OCI-LY7 (cell line): Measurements from ENCODE around the gene UBE2J2. TPM values are rescaled to one million over a fixed set of nuclear protein-coding genes. Genes with fewer than 3 reads are reported as not detected.

Experiments used
- BruUV-seq: library from RNA; stranded (reverse); fragments of 400-500 nt; replicated peaks from 2 replicates; lab custom pipeline; 2021; lab: Mats Ljungman, UMichigan
- CTCF ChIA-PET: fragments of 300-600 bp; sonication (Branson Sonifier 250); formaldehyde crosslinking; loops from one replicate; lab custom pipeline; 2022; ENCODE audit warnings: antibody characterized with exemption; ENCODE audit not compliant: unreplicated experiment; lab: Charles Lee
- POLR2A ChIA-PET: fragments of 300-600 bp; sonication (Branson Sonifier 250); formaldehyde crosslinking; loops from one replicate; lab custom pipeline; 2022; ENCODE audit warnings: antibody characterized with exemption; lab: Charles Lee
- DNase-seq: peaks from one replicate; pipeline ENCODE4 v3.0.0-alpha.2; 2015; ENCODE audit warnings: low spot score
- H2AFZ ChIP-seq: fragments of 200-600 bp; sonication (generic), shearing (Covaris generic); 2 replicates; pipeline ENCODE4 v1.6.1; 2014; ENCODE audit warnings: mild to moderate bottlenecking, antibody characterized with exemption, low read length, moderate library complexity
- H3K27ac ChIP-seq: fragments of 200-600 bp; sonication (generic); 2 replicates; pipeline ENCODE4 v1.5.1; 2014; ENCODE audit warnings: mixed run types, low read depth, mild to moderate bottlenecking, moderate library complexity, low read length, inconsistent platforms; ENCODE audit not compliant: poor library complexity, severe bottlenecking
- H3K36me3 ChIP-seq: fragments of 200-600 bp; sonication (generic); 2 replicates; pipeline ENCODE4 v1.6.1; 2014; ENCODE audit warnings: mild to moderate bottlenecking, antibody characterized with exemption, low read length, moderate library complexity, mixed read lengths; ENCODE audit not compliant: insufficient read depth
- H3K4me1 ChIP-seq: fragments of 200-600 bp; sonication (generic); 2 replicates; pipeline ENCODE4 v1.5.1; 2014; ENCODE audit warnings: mild to moderate bottlenecking, low read length; ENCODE audit not compliant: insufficient read depth, poor library complexity, severe bottlenecking
- H3K4me2 ChIP-seq: fragments of 200-600 bp; sonication (generic); 2 replicates; pipeline ENCODE4 v1.6.1; 2014; ENCODE audit warnings: mild to moderate bottlenecking, low read length
- H3K4me3 ChIP-seq: fragments of 200-600 bp; sonication (generic); 2 replicates; pipeline ENCODE4 v1.5.1; 2014; ENCODE audit warnings: mild to moderate bottlenecking, low read depth, low read length; ENCODE audit not compliant: poor library complexity, severe bottlenecking
- H3K79me2 ChIP-seq: fragments of 200-600 bp; sonication (generic); 2 replicates; pipeline ENCODE4 v1.6.1; 2016; ENCODE audit warnings: low read depth, mild to moderate bottlenecking, low read length, moderate library complexity, mixed read lengths; ENCODE audit not compliant: insufficient read depth
- H3K9me2 ChIP-seq: fragments of 200-600 bp; sonication (generic); 2 replicates; pipeline ENCODE4 v1.6.1; 2016; ENCODE audit warnings: mild to moderate bottlenecking, low read length, mixed read lengths; ENCODE audit not compliant: insufficient read depth
- H3K9me3 ChIP-seq: fragments of 200-600 bp; sonication (generic); 2 replicates; pipeline ENCODE4 v1.6.1; 2014; ENCODE audit warnings: mild to moderate bottlenecking, mixed run types, low read length, mixed read lengths
- H4K20me1 ChIP-seq: fragments of 200-600 bp; sonication (generic); 2 replicates; pipeline ENCODE4 v1.6.1; 2014; ENCODE audit warnings: mild to moderate bottlenecking, antibody characterized with exemption, low read length, moderate library complexity, mixed read lengths; ENCODE audit not compliant: insufficient read depth
- EZH2phosphoT487 ChIP-seq: fragments of 200-600 bp; sonication (generic); IDR thresholded peaks from 2 replicates; pipeline ENCODE4 v1.6.1; 2018; ENCODE audit warnings: low read depth, borderline replicate concordance, mild to moderate bottlenecking, mixed run types, antibody characterized with exemption, low read length, moderate library complexity, mixed read lengths
- intact Hi-C: fragments of 100-400 bp; cut with micrococcal nuclease; formaldehyde crosslinking; loops from one replicate; pipeline ENCODE4 v1.10.0; 2022; ENCODE audit not compliant: unreplicated experiment
- total RNA-seq, 2 experiments: library from RNA; depleted of rRNA in 1 of 2; stranded (reverse); fragments of >200 nt in 1 of 2; shearing (Covaris generic) in 1 of 2; gene quantifications; 2 replicates each; pipeline ENCODE4 v1.2.3, GENCODE V29; 2014 to 2022
- TF ChIP-seq, protein P1 (sequence below): fragments of 200-600 bp; sonication (generic); conservative IDR thresholded peaks from 2 replicates; pipeline ENCODE4 v1.5.1; 2014; ENCODE audit warnings: mild to moderate bottlenecking, antibody characterized with exemption, low read length, moderate library complexity, mixed read lengths

Gene UBE2J2
- total RNA-seq, 2 experiments from 2014 or later, result 69.2 to 88.7 TPM

DNA sequence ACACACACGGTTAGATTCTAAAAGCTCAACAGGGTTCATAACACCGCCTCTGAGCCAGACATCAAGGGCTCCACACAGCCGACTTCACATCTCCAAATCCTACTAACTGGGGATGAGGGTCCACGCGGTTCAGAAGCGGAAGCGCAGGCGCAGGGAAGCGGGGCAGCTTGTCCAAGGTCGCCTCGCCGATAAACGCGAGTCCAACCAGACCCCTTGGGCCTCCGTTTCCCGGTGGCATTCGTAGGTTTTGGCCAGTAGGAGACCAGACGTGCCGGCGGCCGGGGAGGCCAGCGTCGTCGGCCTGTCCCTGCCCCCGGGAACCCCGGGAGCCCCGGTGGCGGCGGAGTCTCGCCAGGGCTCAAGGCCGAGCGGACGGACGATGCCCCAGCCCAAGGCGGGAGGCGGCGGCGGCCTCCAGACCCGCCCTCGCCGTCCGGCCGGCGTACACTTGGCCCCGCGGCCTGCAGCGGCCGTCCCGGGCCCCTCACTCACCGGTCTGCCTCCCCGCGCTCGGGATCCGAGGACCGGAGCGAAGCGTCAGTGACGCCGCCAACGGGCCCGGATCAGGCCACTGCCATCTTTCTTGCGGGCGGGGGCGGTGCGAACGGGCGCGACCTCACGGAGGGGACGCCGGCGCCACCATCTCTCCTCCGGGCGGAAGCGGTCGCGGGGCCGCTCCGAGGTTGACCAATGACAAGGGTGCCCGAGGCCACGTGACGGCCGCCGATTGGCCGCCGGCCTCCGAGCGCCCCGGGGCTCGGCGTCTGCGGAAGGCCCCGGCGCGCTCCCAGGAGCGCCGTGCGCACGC lies 42.0 kb downstream of the UBE2J2 start, which contains the start of gene SDF4:
Gene SDF4 (minus strand): TSS at position 602 of the 808 bp plus-strand sequence. CDS start 3,229 bp downstream, outside the sequence.
- Histone ChIP-seq H3K79me2 (peaks cover 54% of the 10 kb centered on the region), H3K9me3 (no peaks in the 10 kb centered on the region), H3K4me2 (peak within 1 kb of the TSS; percentile 99), H3K36me3 (peaks cover 34% of the 10 kb centered on the region), H4K20me1 (no peaks in the 10 kb centered on the region), H3K4me3 (peak within 1 kb of the TSS; percentile 78), H3K27ac (peak within 1 kb of the TSS; percentile 43), H3K9me2 (no peaks in the 10 kb centered on the region), H2AFZ (peak within 1 kb of the TSS; percentile 69), H3K4me1 (peaks cover 28% of the 10 kb centered on the region)
- intact Hi-C loops, result loop anchor here (1.0 to 10.0 kb wide), 3 partner anchors 76 to 197 kb away; partner anchors contain the start of genes ACAP3, C1orf159 and PUSL1
- ChIA-PET POLR2A (interaction anchor here (0.5 to 1.0 kb wide), 3 partner anchors 92 to 247 kb away, joined by 3 to 8 read pairs (median 4); no protein-coding TSS in a partner anchor), CTCF (no interaction called here)
- DNase-seq, result peak; percentile 97
- no TSS peak for BruUV-seq
- no peak for TF ChIP-seq EZH2phosphoT487
- TF ChIP-seq, protein P1, sequence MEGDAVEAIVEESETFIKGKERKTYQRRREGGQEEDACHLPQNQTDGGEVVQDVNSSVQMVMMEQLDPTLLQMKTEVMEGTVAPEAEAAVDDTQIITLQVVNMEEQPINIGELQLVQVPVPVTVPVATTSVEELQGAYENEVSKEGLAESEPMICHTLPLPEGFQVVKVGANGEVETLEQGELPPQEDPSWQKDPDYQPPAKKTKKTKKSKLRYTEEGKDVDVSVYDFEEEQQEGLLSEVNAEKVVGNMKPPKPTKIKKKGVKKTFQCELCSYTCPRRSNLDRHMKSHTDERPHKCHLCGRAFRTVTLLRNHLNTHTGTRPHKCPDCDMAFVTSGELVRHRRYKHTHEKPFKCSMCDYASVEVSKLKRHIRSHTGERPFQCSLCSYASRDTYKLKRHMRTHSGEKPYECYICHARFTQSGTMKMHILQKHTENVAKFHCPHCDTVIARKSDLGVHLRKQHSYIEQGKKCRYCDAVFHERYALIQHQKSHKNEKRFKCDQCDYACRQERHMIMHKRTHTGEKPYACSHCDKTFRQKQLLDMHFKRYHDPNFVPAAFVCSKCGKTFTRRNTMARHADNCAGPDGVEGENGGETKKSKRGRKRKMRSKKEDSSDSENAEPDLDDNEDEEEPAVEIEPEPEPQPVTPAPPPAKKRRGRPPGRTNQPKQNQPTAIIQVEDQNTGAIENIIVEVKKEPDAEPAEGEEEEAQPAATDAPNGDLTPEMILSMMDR, result no peak

DNA sequence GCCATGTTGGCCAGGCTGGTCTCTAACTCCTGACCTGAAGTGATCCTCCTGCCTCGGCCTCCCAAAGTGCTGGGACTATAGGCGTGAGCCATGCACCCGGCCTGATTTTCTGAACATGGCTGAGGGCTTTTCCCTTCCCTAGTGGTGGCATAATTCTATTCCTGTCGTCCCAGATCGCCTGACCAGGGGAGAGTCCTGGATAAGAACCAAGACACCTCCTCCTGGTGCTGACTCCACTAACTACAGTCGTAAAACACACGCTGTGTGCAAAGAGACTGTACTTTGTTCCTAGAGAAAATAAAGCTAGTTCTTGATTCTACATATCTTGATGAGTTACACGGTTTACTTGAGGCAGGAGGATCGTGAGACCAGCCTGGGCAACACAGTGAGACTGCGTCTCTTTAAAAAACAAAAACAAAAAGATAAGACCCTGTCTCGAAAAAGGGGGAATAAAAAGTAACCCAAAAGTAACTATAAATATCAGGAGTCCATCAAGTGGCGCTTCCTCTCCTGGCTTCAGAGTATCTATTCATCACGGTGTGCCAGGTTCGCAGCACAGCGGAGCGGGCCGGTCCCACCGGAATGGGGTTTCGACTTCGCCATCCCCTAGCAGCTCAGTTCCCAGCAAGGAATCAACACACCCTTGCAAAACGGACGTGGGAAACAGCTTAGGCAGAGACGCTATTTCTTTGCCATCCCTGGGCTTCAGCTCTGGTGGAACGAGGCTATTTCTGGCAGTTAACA lies 42.8 kb downstream of the UBE2J2 start:
- peak overlapping the region; percentile 69; the same call in 1 of the 2 replicates for H2AFZ ChIP-seq
- no peak for DNase-seq

More for the DNA sequence above, 42.8 kb downstream of the UBE2J2 start:
- no peaks in the 10 kb centered on the region for H3K9me3 ChIP-seq
- TSS peak; percentile 94 for BruUV-seq
- H3K36me3 ChIP-seq, result peaks cover 42% of the 10 kb centered on the region
- POLR2A ChIA-PET, result interaction anchor here (0.6 to 1.0 kb wide), 2 partner anchors 94 to 246 kb away, joined by 4 to 8 read pairs; no protein-coding TSS in a partner anchor
- H3K4me1 ChIP-seq, result peaks cover 28% of the 10 kb centered on the region
- intact Hi-C loops, result loop anchor here (1.0 to 10.0 kb wide), 3 partner anchors 76 to 196 kb away; partner anchors contain the start of genes ACAP3 and PUSL1
- H3K27ac ChIP-seq, result peak overlapping the region; percentile 43
- no peaks in the 10 kb centered on the region for H3K9me2 ChIP-seq
- H3K4me2 ChIP-seq, result peak overlapping the region; percentile 99
- CTCF ChIA-PET, result no interaction called here
- peaks cover 54% of the 10 kb centered on the region for H3K79me2 ChIP-seq
- no peak for TF ChIP-seq EZH2phosphoT487
- TF ChIP-seq, protein P1, result peak; percentile 31
- no peaks in the 10 kb centered on the region for H4K20me1 ChIP-seq
- peak overlapping the region; percentile 78 for H3K4me3 ChIP-seq
